Neural progenitor cell (in vitro differentiated cells): ENCODE data around the gene ASCL3.

Experiments used
- CTCF ChIP-seq: fragments of 200-600 bp; sonication (generic); IDR thresholded peaks from 2 replicates; pipeline ENCODE4 v1.5.1; 2017; ENCODE audit warnings: antibody characterized with exemption, mild to moderate bottlenecking
- EZH2 ChIP-seq: fragments of 200-600 bp; sonication (generic); IDR thresholded peaks from 2 replicates; pipeline ENCODE4 v1.6.1; 2017; ENCODE audit warnings: antibody characterized with exemption, mild to moderate bottlenecking, moderate library complexity

- TF ChIP-seq CTCF (no peak), EZH2 (no peak)
Measured at GRCh38 chr11:8910649-8911026, 32.2 kb downstream of the ASCL3 start.
